H54 (cell line): ENCODE measurements around the gene VPS16.
A peak's percentile ranks its signal among the peaks of the same experiment; 100 is the strongest.

Experiments used
- DNase-seq: peaks from one replicate; pipeline ENCODE4 v3.0.0; 2011; ENCODE audit warnings: low spot score, mixed read lengths; ENCODE audit not compliant: insufficient read length
- FAIRE-seq: peaks from 3 replicates; lab custom pipeline; 2011; peaks lifted over from hg19 to GRCh38; lab: Jason Lieb, UNC
- POLR2A ChIP-seq: IDR thresholded peaks from 2 replicates; pipeline ENCODE4 v1.6.1; 2011; ENCODE audit warnings: low read depth, mild to moderate bottlenecking, low read length

The VPS16 gene

GRCh38 chr20:2864626-2865025, 24.1 kb downstream of the VPS16 start:
- TF ChIP-seq POLR2A = no peak
- DNase-seq = no peak
- FAIRE-seq = no peak

GRCh38 chr20:2865101-2865500, 24.6 kb downstream of the VPS16 start:
- no peak for DNase-seq
- no peak for TF ChIP-seq POLR2A
- FAIRE-seq = no peak

- FAIRE-seq (no peak), DNase-seq (no peak)
- TF ChIP-seq POLR2A = no peak
Measured at GRCh38 chr20:2865630-2866029, 25.1 kb downstream of the VPS16 start.

GRCh38 chr20:2866236-2866635, 25.7 kb downstream of the VPS16 start:
- FAIRE-seq = no peak
- TF ChIP-seq POLR2A = no peak

GRCh38 chr20:2867081-2867864, 26.7 kb downstream of the VPS16 start:
- DNase-seq (no peak), FAIRE-seq (no peak)
- no peak for TF ChIP-seq POLR2A

More at GRCh38 chr20:2866236-2866635, 25.7 kb downstream of the VPS16 start:
- no peak for DNase-seq

GRCh38 chr20:2869381-2869780, 28.8 kb downstream of the VPS16 start:
- TF ChIP-seq POLR2A = no peak
- no peak for DNase-seq
- FAIRE-seq = no peak

- no peak for TF ChIP-seq POLR2A
- DNase-seq = no peak
- no peak for FAIRE-seq
Measured at GRCh38 chr20:2871111-2871465, 30.5 kb downstream of the VPS16 start.

- FAIRE-seq = no peak
- TF ChIP-seq POLR2A = no peak
- no peak for DNase-seq
Measured at GRCh38 chr20:2871661-2872458, 31.3 kb downstream of the VPS16 start.

- no peak for FAIRE-seq
- DNase-seq = no peak
- TF ChIP-seq POLR2A = no peak
Measured at GRCh38 chr20:2872459-2873009, 32.0 kb downstream of the VPS16 start.

- no peak for FAIRE-seq
- peak; percentile 91 for DNase-seq
- peak; percentile 92 for TF ChIP-seq POLR2A
Measured at GRCh38 chr20:2873010-2873746, 32.6 kb downstream of the VPS16 start, which contains the start of gene PTPRA. Gene PTPRA (plus strand): TSS chr20:2873481. CDS start chr20:2964278, 90,797 bp downstream.

GRCh38 chr20:2873747-2874041, 33.1 kb downstream of the VPS16 start:
- no peak for FAIRE-seq
- TF ChIP-seq POLR2A = no peak
- peak; percentile 45 for DNase-seq

GRCh38 chr20:2874456-2874855, 33.9 kb downstream of the VPS16 start:
- FAIRE-seq (no peak), DNase-seq (no peak)
- no peak for TF ChIP-seq POLR2A

GRCh38 chr20:2875690-2876203, 35.2 kb downstream of the VPS16 start:
- TF ChIP-seq POLR2A = no peak
- no peak for FAIRE-seq
- DNase-seq = no peak
